Endometrial microvascular endothelial cells (primary cell): ENCODE results near the gene CYP2R1. TPM values are rescaled to one million over a fixed set of nuclear protein-coding genes. Genes with fewer than 3 reads are reported as not detected.

Source experiments
- in situ Hi-C: cut with HindIII; loops from 2 replicates; pipeline ENCODE4 v1.10.0; 2017; ENCODE audit warnings: low sequenced_read_pairs, low pct_unique_long_range_greater_than_20kb; ENCODE audit errors: inconsistent ontology term
- total RNA-seq: library from RNA; depleted of rRNA; stranded (reverse); fragments of >200 nt; gene quantifications from one replicate; pipeline ENCODE4 v1.2.3, GENCODE V29; 2015; ENCODE audit errors: inconsistent ontology term

Gene CYP2R1, protein sequence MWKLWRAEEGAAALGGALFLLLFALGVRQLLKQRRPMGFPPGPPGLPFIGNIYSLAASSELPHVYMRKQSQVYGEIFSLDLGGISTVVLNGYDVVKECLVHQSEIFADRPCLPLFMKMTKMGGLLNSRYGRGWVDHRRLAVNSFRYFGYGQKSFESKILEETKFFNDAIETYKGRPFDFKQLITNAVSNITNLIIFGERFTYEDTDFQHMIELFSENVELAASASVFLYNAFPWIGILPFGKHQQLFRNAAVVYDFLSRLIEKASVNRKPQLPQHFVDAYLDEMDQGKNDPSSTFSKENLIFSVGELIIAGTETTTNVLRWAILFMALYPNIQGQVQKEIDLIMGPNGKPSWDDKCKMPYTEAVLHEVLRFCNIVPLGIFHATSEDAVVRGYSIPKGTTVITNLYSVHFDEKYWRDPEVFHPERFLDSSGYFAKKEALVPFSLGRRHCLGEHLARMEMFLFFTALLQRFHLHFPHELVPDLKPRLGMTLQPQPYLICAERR
- 12.4 TPM for total RNA-seq

DNA sequence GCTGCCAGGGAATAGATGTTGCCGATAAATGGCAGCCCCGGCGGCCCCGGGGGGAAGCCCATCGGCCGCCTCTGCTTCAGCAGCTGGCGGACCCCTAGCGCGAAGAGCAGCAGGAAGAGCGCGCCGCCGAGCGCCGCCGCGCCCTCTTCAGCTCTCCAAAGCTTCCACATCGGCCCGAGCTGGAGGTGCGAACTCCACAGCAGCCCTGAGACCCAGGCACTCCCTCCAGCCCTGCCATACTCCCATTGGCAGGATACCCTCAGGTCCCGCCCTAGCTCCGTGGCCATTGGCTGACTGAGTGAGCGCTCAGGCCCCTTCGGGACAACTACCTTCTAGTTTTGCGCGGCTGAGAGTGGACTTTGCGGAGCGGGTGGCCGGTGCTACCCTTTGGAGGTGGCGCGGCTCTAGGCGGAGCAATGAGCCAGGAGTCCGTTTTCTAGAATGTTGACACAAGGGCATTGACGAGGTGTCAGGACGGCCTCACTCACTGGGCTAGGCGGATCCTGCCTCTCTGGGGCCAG is at the start of gene CYP2R1:
CYP2R1 (minus strand) TSS at position 196 of the 521 bp plus-strand sequence; CDS start at position 170, 26 bp downstream.
- in situ Hi-C loops = no loop called here

DNA sequence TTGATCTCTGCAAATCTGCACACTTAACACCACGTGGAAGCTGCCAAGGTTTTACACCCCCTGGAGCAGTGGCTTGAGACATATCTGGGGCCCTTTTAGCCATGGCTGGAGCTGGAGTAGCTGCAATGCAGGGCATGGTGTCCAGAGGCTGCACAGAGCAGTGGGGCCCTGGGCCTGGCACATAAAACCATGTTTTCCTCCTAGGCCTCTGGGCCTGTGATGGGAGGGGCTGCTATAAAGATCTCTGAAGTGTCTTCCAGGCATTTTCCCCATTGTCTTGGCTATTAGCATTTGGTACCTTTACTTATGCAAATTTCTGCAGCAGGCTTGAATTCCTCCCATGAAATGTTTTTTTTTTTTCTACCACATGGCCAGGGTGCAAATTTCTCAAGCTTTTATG is 46.9 kb upstream of the CYP2R1 start:
- in situ Hi-C loops = no loop called here

DNA sequence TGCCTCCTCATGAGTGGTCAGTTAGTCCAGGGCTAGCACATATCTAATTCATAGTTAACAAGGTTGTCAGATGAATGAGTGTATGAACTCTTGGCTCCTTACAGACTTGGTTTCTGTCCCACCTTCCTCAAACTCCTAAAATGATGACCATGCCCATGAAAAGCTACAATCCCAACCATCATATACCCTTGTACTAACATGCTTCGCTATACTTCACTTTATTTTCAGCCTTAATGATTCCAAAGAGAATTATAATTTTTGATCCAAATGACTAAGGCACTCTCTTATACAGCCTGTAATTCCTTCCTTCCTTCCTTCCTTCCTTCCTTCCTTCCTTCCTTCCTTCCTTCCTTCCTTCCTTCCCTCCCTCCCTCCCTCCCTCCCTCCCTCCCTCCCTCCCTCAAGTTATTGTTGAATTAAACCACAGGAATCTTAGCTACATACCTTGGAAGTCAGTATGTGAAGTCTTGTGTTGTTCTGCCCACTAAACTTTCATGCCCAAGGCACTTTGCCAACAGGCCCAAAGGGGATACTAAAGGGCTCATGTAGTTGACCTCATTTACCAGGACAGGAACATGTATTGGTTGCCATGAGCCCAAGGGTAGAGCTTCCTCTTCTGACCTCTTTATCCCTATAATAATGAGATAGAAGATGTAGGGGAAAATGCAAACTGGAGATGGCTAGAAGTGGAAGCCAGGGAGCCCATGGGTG is 42.8 kb upstream of the CYP2R1 start:
- in situ Hi-C loops = no loop called here

DNA sequence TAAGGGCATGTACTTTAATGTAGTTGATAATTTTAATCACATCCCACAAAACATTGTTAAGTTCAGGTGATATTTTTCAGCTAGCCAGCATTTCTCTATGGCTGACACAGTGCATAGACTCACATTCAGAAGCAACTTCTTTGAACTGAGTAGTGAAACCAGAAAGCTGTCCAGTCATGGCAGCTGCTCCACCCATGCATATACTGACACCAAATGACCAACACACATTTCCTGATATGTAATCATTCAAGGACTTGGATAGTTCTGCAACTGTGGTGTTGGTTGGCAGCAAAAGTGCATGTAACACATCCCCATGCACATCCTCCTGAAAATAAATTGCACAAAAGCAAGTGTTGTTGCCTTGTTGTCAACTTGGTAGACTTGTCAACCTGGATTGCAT is 40.4 kb upstream of the CYP2R1 start:
- in situ Hi-C loops = no loop called here

DNA sequence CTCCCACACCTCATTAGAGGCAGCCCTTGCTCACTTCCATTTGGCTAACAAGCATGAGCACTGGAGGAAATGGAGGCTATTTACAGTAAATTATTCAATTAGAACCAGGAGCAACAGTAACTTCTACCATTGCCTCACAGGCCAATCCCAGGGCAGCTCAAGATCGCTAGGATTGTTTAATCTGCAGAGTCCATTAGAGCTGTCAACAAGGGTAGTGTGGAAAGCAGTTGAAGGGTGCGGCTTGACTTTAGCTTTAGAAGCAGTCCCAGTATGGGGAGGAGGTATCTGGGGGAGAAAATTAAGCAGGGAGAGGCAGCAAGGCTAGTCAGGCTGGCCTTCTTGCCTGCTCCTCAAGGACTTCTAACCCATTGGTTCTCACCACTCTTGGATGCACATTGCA is 38.3 kb upstream of the CYP2R1 start:
- in situ Hi-C loops = no loop called here

DNA sequence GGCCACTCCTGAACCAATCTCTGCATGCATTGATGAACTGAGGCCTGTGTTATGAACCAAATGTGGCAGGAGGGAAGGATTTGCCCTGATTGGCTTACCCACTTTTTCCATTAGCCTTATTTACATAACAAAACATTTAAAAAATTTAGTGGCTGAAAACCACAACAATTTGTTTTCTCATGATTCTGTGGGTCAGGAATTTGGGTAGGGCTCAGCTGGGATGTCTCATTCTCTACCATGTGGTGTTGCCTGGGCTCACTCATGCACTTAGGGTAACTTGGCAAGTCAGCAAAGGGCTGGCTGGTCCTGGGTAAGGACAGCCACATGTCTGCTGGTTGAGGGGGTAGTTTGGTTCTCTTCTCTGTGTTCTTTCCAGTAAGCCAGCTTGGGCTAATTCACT is 35.1 kb upstream of the CYP2R1 start:
- in situ Hi-C loops = no loop called here

DNA sequence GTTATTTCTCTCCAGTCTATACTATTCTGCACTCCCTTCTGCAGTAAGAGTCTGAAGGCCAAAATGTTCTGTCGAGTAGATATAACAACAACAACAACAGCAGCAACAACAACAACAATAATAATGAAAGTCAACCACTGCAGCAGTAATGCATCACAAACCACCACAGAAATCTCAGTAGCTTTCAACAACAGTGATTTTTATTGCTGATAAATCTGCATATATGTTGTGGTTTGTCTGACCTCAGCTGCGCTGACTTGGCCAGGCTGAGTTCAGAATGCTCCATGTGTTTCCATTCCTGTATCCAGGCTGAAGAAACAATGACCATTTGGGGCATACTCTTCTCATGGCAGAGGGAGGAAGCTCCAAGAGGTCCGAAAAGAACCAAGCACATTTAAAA is 32.3 kb upstream of the CYP2R1 start:
- in situ Hi-C loops = no loop called here

DNA sequence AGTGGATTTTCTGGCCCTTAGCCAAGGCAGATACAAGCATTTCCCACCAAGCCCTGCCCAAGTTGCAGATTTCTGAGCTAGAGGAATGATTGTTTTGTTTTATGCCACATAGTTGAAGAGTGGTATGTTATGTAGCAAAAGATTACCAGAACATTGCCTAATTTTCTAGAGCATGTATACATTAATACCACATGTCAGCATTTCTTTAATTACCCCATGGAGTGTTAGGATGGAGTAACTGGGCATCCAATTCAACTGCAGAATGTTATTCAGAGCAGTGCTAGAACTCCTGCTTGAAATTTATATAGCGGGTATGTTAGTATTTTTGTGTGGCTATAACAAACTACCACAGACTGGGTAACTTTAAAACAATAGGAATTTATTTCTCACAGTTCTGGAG is 24.4 kb upstream of the CYP2R1 start:
- in situ Hi-C loops = no loop called here

DNA sequence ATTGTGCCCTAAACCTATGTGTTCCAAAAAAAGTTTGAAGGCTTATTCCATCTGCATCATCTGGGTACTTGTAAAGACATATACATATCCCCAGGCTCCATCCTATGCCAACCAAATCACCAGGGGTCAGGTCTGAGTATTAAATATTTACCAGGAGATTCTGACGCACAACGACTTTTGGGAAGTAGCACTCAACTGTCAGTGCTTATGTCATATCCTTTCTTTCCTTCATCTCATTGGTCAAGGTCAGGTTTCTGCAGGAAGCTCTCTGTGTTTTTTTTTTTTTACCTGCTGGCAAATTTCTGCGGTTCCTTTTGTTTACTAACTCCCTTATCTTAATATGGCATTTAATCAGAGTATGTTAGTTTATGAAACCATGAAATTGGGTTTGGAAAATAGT is 22.5 kb upstream of the CYP2R1 start:
- in situ Hi-C loops = no loop called here

DNA sequence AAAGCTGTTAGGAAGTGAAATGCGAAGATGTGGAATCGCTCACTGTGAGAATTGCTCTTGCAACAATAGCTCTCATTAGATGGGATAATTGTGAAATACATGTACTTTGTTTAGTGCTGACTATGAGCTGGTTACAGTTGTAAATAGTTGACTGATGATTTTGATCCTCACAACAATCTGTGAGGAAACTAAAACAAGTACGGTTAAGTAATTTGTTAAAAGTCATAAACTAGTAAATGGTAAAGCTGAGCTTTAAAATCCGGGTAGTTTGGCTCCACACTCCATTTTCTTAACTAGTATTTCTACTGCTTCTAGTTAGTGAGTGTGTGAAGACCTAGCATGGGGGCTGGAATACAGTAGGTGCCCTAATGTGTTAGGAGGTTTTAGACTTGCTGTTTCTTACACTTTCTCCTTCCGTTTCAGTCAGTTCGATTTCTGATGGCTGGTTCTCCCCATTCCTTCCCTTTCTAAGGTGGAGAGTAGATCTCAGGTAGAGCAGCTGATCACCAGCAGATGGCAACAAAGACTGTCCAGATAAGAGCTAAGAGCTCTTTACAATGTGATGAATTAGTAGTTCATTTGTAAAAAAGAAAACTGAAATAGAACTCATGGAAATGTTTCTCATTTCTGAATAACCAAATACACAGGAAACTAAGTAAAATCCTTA is 16.3 kb upstream of the CYP2R1 start:
- in situ Hi-C loops = no loop called here

DNA sequence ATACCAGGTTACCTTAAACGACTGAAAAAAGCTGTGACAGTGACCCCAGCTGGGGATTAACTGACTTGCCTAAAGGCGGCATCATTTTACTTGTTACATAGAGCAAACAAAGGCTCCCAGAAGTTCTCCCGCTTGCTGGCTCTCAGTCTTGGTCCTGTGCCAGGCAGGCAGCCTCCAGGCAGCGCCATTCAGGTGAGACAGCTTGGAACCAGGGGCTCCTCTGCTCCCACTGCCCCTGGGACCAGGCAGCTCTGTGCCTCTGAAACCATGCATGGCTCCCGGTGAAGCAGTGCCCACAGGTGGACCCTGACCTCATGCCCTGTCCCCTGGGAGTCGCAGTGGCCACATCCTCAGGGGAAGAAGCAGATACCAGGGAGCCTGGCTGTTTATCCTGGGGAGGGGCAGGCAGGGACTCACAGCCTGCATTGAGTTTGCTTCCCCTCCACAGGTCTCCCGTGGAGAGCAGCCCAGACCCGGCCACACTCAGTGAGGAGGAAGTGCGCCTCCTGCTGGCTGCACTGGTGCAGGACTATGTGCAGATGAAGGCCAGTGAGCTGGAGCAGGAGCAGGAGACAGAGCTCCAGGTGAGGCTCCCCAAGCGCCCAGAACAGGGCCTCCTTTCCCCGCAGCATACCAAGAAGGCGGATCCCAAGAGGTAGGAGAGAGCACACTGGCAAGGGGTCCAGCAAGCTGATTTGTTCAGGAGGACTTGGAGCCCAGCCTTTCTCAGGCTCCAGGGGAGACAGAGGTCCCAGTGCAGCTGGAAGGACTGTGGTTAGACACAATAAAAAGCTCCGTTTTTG is 15.6 kb upstream of the CYP2R1 start:
- in situ Hi-C loops = no loop called here

DNA sequence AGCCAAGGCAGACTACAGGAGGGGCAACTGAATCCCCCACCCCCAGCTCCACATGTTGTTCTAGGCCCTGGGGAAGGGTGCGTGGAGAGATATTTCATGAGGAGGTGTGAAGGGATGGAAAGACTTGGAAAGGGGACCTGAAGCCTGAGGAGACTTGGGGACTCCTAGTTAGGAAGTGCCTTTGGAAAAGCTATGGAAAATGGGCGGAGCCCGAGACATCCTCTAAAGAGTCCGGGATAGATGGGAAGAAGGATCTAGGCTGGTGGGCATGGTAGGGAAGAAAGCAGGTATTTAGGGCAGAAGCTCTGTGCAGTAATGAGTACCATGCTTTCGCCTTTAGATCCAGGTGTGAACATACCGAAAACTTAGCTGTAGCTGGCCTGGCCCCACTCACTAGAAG is 15.0 kb upstream of the CYP2R1 start:
- in situ Hi-C loops = no loop called here

DNA sequence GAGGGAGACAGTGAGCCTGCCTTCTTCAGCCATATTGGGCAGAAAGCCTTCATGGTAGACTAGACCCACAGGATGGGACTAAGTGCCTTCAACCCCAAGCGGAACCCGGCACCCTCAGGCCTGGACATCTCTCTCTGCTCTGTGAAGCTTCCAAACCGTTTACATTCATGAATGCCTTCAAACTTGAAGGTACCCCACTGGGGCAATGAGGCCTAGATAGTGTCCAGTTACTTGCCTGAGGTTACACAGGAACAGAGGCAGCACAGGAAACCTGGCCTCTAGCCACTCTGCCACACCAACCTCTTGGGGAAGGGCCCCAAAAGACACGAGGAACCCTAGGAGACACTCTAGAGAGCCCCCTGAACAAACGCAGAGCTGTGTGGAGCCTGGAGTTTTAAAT is 14.5 kb upstream of the CYP2R1 start:
- in situ Hi-C loops = no loop called here

DNA sequence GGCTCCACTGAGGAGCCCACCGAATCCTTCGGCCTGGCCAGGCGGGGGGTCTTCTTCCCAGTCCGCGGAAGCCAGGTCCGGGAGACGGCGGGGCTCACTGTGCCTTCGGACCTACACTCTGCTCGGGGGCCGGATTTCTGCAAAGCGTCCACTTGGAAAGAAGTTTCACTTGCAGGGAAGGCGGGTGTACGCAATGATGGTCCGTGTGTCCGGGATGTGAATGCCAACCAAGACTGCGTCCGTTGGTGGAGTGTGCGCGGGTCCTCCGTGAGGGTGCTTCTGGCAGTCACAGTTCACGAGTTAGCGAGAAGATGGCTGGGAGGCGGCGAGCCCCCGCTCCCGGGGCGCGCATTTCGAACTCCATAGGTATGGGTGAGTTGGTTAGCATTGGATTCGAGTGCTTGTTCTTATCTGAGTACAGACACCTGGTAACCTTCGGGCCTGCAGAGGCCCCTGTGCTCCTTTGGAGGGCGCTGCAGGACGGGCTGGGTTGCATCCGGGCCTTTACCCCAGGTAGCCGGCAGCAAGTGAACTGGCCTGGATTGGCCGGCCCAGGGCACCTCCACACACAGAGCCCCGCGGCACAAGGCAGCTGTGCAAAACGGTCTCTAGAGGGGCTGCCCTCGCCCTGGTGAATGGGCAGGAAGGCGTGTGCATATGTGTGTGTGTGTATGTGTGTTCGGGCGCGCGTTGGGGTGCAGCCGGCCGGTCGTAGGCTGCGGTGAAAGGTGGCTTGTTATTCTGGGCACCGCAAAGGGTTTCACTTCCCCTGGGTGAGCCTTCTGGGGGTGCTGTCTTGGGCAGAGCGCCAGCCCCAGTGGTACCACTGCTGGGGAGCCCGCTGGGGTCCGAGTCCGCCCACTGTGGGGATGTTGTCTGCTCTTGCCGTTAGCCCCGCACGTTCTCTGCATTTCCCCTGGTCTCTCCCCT is 13.3 kb upstream of the CYP2R1 start:
- in situ Hi-C loops = no loop called here

DNA sequence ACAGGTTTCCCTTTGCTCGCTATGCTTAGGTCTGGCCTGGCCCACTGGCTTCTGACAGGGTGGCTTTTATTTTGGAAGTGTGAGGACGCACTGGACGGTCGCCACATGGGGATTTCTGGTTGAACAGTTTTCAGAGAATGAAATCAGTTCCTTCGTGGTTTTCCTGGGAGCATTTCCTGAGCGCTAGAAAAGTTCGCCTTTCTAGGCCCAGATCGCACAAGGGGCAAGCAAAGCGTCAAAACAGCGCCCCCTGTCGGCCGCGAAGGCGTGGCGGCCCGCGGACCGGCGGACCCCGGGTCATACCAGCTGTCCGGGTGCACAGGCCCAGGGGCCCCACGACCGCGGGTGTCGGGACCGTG is 12.7 kb upstream of the CYP2R1 start:
- in situ Hi-C loops = no loop called here

DNA sequence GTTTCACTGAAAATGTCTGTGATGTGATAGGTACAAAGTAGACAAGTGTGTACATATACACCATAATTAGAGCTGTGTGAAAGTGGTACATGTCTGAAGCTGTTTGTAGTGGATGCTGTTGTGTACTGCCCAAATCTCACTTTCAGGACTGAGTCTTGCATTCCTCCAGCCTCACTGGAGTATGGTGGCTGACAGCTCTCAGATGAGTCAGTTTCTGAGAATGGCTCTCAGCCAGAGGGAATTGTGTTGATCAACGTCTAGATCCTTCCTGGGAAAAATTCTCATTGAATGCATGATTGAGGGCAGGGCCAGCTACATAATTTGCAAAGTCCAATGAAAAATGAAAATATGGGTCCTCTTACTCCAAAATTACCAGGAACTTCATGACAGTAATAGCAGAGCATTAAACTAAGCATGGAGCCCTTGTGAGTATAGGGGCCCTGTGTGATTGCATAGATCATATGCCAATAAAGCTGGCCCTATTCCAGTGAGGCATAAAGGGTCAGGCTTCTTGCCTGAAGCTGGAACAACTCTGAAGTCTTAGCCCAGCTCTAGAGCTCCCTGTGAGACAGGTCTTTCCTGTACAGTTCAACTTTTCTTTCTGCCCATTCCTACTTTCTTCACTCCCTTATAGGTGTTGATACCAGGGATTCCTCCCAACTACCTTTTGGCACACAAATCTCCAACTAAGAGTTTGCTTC is 10.8 kb upstream of the CYP2R1 start:
- in situ Hi-C loops = no loop called here

DNA sequence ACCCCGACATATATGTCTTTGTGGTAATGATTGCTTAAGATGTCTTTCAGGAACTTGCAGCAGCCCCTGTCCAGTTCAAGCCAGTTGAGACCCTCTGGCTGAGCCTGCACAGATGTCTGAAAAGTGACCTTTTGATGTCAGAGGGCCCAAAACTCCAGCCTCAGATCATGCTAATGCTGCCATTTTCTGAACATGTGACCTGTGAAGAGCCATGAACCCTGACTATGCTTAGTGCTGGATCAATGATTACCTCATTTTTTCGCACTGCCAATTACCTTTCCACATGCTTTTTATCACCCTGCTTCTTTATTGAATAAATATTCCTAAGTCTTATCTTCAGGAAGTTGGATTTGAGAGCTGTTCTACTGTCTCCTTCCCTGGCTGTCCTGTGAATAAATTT is 6.9 kb upstream of the CYP2R1 start:
- in situ Hi-C loops = no loop called here
